Epithelial cell of proximal tubule (primary cell): ENCODE measurements around the gene IFNGR1. TPM values are rescaled to one million over a fixed set of nuclear protein-coding genes. Genes with fewer than 3 reads are reported as not detected.

ENCODE experiments used
- DNase-seq: peaks from one replicate; pipeline ENCODE4 v3.0.0-alpha.2; 2011; ENCODE audit warnings: low read depth
- H3K4me3 ChIP-seq: 2 replicates; pipeline ENCODE4 v1.5.1; 2011; ENCODE audit warnings: low read depth, mild to moderate bottlenecking, low read length
- total RNA-seq: library from RNA; depleted of rRNA; stranded (reverse); fragments of >200 nt; gene quantifications from 2 replicates; pipeline ENCODE4 v1.2.3, GENCODE V29; 2015
- TF ChIP-seq, protein P1 (sequence below): conservative IDR thresholded peaks from 2 replicates; pipeline ENCODE4 v1.5.1; 2012; ENCODE audit warnings: low read depth, mild to moderate bottlenecking, low read length

The IFNGR1 gene
- total RNA-seq, 1 donor from 2014 or later, result 27.2 TPM

DNA sequence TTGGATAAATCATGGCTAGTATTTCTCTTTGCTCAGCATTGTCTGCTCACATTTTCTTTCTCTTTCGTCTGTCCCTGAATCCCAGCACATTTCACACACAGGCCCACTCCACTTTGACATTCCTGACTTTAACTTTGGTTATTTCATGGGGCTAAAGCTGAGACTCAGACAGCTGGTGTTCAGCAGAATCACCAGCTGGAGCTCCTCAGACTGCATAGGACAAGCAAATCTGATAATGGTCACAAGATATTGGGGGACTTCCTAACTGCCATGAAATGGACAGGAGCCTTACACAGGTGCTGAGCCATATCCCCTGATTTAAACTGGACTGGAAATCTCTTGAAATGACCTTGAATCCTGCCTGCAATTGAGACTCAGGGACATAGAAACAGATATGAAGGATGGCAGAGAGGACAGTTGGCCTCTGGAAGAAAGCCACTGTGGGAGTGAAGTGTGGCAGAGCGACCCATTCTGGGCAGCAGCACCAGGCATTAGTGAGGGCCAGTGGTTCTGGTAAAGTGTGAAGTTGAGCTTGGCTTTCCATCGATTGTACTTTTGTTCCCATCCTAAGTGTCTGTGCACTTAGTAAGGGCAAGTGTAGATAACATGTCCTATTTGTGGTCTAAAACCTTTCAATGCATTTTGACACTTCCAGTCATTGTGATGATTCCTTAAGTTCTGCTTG is 10.0 kb upstream of the IFNGR1 start:
- DNase-seq, result no peak
- TF ChIP-seq, protein P1, sequence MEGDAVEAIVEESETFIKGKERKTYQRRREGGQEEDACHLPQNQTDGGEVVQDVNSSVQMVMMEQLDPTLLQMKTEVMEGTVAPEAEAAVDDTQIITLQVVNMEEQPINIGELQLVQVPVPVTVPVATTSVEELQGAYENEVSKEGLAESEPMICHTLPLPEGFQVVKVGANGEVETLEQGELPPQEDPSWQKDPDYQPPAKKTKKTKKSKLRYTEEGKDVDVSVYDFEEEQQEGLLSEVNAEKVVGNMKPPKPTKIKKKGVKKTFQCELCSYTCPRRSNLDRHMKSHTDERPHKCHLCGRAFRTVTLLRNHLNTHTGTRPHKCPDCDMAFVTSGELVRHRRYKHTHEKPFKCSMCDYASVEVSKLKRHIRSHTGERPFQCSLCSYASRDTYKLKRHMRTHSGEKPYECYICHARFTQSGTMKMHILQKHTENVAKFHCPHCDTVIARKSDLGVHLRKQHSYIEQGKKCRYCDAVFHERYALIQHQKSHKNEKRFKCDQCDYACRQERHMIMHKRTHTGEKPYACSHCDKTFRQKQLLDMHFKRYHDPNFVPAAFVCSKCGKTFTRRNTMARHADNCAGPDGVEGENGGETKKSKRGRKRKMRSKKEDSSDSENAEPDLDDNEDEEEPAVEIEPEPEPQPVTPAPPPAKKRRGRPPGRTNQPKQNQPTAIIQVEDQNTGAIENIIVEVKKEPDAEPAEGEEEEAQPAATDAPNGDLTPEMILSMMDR, result no peak
- no peak overlapping the region for H3K4me3 ChIP-seq

GRCh38 chr6:137227871-137228302 is 8.7 kb upstream of the IFNGR1 start:
- TF ChIP-seq, protein P1, result no peak
- DNase-seq, result no peak
- H3K4me3 ChIP-seq, result no peak overlapping the region

- no peak overlapping the region for H3K4me3 ChIP-seq
- TF ChIP-seq, protein P1, result no peak
- no peak for DNase-seq
Observed at GRCh38 chr6:137226697-137227096, 7.5 kb upstream of the IFNGR1 start.

DNA sequence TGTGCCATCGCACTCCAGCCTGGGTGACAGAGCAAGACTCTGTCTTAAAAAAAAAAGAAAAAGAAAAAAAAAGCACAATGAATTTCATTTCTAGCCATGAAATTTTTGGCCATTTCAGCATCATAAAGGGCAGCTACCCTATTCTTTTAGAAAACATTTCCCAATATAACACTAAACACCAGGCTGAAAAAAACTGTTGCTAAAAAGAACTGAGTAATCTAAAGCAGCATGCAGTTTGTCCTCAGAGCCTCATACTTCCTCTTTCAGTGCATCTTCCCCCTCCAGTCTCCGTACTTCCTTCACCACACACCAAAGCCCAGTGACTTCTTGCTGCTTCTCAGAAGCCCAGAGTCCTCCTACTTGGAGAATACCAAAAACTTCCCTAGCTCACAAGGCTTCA is 5.6 kb upstream of the IFNGR1 start:
- TF ChIP-seq, protein P1, result no peak
- no peak overlapping the region for H3K4me3 ChIP-seq
- no peak for DNase-seq

DNA sequence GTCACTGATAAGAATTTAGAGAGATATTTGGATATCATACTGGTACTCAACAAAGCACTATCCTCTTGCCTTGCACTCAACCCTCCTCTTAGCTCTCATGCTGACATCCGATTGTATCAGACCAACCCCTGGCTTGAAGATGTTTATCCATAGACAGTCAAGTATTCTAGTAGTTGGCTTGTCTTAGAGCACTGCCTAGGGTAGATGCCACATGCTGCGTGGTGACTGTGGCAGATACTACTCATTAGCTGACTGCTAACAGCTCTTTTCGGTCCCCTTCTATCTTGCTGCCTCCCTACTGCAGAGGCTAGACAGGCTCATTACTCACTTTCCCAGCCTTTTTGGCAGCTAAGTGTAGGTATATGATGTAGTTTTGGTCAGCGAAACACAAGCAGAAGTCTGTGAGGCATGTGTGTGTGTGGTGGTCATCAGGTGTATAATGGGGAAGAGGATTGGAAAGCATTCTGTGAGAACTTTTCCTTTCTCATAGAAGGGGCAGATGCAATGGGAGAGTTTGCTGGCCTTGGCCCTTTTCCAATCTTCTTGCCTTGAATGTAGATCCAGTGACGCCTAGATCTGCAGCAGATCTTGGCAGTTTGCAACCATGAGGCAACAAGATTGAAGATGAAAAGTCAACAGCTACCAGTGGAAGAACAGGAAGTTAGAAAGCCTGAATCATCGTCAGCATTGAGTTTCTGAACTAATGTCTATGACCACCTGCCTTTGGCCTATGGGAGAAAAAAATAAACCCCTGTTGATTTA is 4.4 kb upstream of the IFNGR1 start:
- DNase-seq, result no peak
- TF ChIP-seq, protein P1, result no peak
- H3K4me3 ChIP-seq, result no peak overlapping the region

DNA sequence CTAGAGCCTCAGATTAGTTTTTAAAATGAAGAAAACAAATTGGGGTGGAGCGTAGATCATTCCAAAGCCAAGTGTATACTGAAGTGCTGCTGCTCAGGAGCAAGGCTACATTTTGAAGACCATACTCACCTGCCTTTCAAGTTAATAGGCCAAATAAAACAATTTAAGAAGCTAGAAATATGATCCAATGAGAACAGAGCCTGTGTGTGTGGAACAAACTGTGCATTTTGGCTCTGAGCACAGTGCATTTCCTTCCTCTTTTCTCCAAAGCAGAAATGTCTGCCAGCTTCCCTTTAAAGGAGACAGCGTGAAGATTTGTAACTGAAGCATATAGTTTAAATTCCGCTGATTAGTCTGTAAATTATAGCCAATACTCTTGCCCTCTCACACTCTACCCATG is 3.2 kb upstream of the IFNGR1 start:
- no peak overlapping the region for H3K4me3 ChIP-seq
- DNase-seq, result no peak

More for the DNA sequence above, 3.2 kb upstream of the IFNGR1 start:
- TF ChIP-seq, protein P1, result no peak
